PFSK-1 (cell line): Measurements from ENCODE around the gene EPSTI1.

Source experiments
- FOXP2 ChIP-seq: optimal IDR thresholded peaks from 2 replicates; pipeline ENCODE3; 2011; ENCODE audit warnings: borderline replicate concordance, control low read depth, inconsistent platforms; ENCODE audit not compliant: insufficient read depth; ENCODE audit errors: extremely low read length, extremely low read depth
- POLR2AphosphoS5 ChIP-seq: IDR thresholded peaks from 2 replicates; pipeline ENCODE4 v1.6.1; 2012; ENCODE audit warnings: low read depth, mild to moderate bottlenecking, control low read depth, low read length, moderate library complexity
- SIN3A ChIP-seq: IDR thresholded peaks from 2 replicates; pipeline ENCODE4 v1.6.1; 2012; ENCODE audit warnings: mild to moderate bottlenecking, low read length, moderate library complexity, borderline replicate concordance; ENCODE audit not compliant: insufficient read depth
- TAF1 ChIP-seq: IDR thresholded peaks from 2 replicates; pipeline ENCODE4 v1.6.1; 2012; ENCODE audit warnings: low read length, control low read depth, borderline replicate concordance; ENCODE audit not compliant: insufficient read depth
- TF ChIP-seq, protein P1 (sequence below), 2 experiments: IDR thresholded peaks; 2 replicates each; pipeline versions ENCODE4 v1.6.1 to v1.8.0; 2011 to 2012; ENCODE audit warnings: low read depth in 2 of 2, low read length in 2 of 2, control low read depth in 1 of 2, inconsistent platforms in 1 of 2, mild to moderate bottlenecking in 1 of 2, moderate library complexity in 1 of 2; ENCODE audit not compliant: insufficient read depth in 1 of 2

The EPSTI1 gene

DNA sequence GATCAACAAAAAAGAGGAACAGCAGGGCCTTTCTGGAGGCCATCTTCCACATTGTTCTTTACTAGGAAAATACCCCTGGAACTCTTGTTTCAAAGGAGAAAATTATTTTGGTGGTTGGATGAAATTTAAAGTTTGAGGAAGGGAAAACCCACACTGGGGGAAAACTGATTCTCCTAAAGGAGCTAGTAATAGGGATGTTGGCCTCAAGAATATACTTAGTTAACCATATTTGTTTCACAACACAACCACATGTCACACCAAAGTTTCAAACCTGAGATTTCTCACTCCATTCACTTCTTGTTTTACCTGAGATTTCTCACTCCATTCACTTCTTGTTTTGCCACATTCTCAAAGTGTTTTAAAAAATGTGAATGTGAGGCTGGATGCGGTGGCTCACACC lies 2.8 kb upstream of the EPSTI1 start:
- TF ChIP-seq SIN3A (no peak), POLR2AphosphoS5 (no peak), TAF1 (no peak), FOXP2 (no peak)
- TF ChIP-seq, protein P1, sequence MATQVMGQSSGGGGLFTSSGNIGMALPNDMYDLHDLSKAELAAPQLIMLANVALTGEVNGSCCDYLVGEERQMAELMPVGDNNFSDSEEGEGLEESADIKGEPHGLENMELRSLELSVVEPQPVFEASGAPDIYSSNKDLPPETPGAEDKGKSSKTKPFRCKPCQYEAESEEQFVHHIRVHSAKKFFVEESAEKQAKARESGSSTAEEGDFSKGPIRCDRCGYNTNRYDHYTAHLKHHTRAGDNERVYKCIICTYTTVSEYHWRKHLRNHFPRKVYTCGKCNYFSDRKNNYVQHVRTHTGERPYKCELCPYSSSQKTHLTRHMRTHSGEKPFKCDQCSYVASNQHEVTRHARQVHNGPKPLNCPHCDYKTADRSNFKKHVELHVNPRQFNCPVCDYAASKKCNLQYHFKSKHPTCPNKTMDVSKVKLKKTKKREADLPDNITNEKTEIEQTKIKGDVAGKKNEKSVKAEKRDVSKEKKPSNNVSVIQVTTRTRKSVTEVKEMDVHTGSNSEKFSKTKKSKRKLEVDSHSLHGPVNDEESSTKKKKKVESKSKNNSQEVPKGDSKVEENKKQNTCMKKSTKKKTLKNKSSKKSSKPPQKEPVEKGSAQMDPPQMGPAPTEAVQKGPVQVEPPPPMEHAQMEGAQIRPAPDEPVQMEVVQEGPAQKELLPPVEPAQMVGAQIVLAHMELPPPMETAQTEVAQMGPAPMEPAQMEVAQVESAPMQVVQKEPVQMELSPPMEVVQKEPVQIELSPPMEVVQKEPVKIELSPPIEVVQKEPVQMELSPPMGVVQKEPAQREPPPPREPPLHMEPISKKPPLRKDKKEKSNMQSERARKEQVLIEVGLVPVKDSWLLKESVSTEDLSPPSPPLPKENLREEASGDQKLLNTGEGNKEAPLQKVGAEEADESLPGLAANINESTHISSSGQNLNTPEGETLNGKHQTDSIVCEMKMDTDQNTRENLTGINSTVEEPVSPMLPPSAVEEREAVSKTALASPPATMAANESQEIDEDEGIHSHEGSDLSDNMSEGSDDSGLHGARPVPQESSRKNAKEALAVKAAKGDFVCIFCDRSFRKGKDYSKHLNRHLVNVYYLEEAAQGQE (IDR thresholded peaks at IDR 0.05; ENCODE audit: insufficient read depth in 1 of 2, low read depth in 2 of 2, low read length in 2 of 2), result no peak

DNA sequence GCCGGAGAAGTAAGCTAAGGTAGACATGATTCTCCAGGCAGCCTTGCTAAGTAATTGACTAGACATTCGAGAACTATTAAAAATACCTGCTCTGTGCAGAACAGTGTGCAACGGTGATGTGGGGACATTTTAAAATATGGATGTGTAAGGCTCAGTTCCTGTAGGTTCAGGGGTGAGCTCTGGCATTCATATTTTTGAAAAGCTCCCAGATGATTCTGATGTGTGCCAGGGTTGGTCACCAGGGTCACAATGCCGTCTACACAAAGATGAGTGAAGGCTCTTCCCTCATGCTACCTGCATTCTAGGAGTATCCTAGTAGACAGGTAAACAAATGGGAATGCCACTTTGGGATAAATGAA lies 702 bp upstream of the EPSTI1 start:
- TF ChIP-seq POLR2AphosphoS5 (no peak), FOXP2 (no peak), SIN3A (no peak), TAF1 (no peak)
- TF ChIP-seq, protein P1 (IDR thresholded peaks at IDR 0.05; ENCODE audit: insufficient read depth in 1 of 2, low read depth in 2 of 2, low read length in 2 of 2), result no peak

DNA sequence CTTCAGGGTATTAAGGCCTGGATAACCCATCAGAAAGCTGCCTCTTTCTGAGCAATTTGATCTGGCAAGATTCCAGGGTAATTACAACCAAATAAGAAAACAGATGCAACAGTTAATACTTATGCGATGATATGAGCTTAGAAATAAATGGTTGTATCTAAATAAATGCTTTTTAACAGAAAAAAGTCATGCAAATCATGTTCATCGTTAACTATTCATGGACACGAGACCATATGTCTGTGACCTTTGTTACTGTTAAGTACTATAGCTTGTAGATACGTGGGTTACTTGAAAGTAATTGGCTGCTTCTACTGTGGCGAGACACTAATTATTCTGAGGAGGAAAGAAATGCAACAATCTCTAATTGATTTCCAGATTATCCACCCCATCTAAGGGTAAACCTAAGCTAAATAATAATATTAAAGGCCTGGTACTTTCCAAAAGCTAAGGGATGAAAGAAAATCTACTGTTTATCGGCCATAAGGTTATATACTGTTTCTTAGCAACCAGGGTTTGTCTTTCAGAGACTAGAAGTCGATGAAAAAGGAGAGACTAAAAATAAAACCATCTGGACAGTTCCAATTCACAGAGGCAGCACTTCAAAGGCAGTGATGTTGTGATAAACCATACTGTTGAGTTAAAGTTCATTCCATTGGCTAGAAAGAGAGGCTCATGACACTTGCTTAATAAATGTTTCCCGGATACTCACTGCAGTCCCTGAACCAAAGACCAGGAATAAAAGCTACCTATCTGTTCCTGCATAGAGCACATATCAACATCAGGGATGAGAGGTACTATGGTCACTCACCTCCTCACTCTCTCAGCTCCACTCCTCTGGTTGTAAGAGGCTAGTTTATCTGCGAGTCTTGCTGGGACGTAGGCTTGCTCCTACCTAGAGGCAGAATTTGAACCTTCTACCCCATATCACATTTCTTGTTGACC lies 1.5 kb downstream of the EPSTI1 start:
- TF ChIP-seq TAF1 (no peak), SIN3A (no peak), FOXP2 (no peak), POLR2AphosphoS5 (no peak)

DNA sequence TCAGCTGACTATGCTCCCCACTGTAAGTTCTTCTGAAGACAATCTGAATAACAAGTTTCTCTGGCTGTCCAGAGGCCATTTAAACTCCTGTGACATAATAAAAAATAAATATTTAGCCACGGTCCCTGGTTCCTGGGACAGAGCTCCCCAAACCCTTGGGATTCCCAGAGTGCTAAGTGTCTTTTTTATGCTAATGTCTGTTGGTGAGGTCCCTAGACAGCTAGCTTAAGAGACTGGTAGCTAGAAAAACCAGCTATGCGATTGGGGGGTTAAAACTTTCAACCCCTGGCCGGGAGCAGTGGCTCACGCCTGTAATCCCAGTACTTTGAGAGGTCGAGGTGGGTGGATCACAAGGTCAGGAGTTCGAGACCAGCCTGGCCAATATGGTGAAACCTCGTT lies 5.9 kb downstream of the EPSTI1 start:
- TF ChIP-seq FOXP2 (no peak), SIN3A (no peak), TAF1 (no peak), POLR2AphosphoS5 (no peak)
- TF ChIP-seq, protein P1 (IDR thresholded peaks at IDR 0.05; ENCODE audit: insufficient read depth in 1 of 2, low read depth in 2 of 2, low read length in 2 of 2), result no peak

DNA sequence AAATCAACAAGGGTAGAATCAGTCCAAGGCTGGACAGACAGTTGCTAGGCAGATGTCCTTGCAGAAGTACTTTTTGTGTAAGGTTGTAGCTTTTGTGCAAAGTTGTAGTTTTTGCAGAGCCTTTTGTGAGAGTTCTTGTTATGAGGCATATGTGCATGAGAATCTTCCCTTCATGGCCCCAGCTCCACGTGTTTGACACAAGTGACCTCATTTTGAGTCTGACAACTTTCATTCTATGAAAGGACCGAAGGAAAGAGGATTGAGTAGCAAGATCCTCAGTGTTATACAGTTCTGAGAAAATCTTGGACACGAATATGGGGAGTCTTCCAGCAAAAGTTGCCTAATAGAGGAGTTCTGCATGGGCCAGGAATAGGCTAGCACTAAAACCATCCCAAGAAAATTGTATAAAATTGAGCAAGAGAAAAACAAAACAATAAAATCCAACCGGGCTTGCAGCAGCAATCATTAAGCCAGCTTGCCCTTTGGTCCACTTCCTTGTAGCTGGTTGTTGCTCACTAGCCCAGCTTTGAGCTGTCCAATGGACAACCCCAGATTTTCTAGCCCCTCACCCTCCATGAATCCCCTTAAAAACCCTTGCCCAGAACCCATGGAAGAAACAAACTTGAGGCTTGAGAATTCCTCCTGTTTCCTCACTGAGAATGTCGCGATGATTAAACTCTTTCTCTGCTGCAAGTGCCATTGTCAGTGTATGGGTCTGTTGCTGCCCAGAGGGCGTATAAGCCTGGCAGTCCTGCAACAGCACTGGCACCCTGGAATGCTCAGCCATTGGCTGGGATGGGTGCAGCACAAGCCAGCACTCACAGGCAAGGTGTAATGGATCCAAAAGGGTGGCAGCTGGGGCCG lies 6.5 kb downstream of the EPSTI1 start:
- TF ChIP-seq POLR2AphosphoS5 (no peak), FOXP2 (no peak), SIN3A (no peak), TAF1 (no peak)
- TF ChIP-seq, protein P1 (IDR thresholded peaks at IDR 0.05; ENCODE audit: insufficient read depth in 1 of 2, low read depth in 2 of 2, low read length in 2 of 2), result no peak
